ENCODE data around the gene LTB.

The LTB gene

GRCh38 chr6:31575335-31575901, 6.8 kb downstream of the LTB start, which contains the start of gene TNF:
Gene TNF, plus strand, starts transcription at chr6:31575565. Its CDS starts 177 bp downstream, at chr6:31575742.
- DNase-seq = peak; percentile 90 to 93

- DNase-seq = peak in 1 of 2 donors; percentile 34
Measured at GRCh38 chr6:31574106-31575061, 7.8 kb downstream of the LTB start.

GRCh38 chr6:31573239-31574105, 8.8 kb downstream of the LTB start:
- no peak for DNase-seq

GRCh38 chr6:31572041-31572911, 9.9 kb downstream of the LTB start, which contains the start of gene LTA:
Gene LTA, plus strand, starts transcription at chr6:31572289. Its CDS starts 454 bp downstream, at chr6:31572743.
- peak; percentile 79 to 82 for DNase-seq

GRCh38 chr6:31569861-31570536, 12.2 kb downstream of the LTB start:
- DNase-seq = no peak

GRCh38 chr6:31568537-31568961, 13.7 kb downstream of the LTB start:
- DNase-seq = peak; percentile 81 to 89

GRCh38 chr6:31567531-31568370, 14.5 kb downstream of the LTB start:
- peak; percentile 46 to 58 for DNase-seq

GRCh38 chr6:31560697-31561058, 21.5 kb downstream of the LTB start:
- DNase-seq = no peak

- DNase-seq = peak; percentile 64 to 77
Measured at GRCh38 chr6:31559958-31560696, 22.1 kb downstream of the LTB start.

GRCh38 chr6:31559606-31559957, 22.6 kb downstream of the LTB start:
- DNase-seq = no peak

GRCh38 chr6:31558631-31559500, 23.4 kb downstream of the LTB start:
- peak; percentile 73 to 81 for DNase-seq

GRCh38 chr6:31558318-31558625, 24.0 kb downstream of the LTB start:
- DNase-seq = no peak

GRCh38 chr6:31557443-31558317, 24.5 kb downstream of the LTB start:
- DNase-seq = no peak

- DNase-seq = no peak
Measured at GRCh38 chr6:31556307-31556706, 25.9 kb downstream of the LTB start.

- DNase-seq = peak; percentile 80
Measured at GRCh38 chr6:31551371-31551770, 30.9 kb downstream of the LTB start.

- DNase-seq = no peak
Measured at GRCh38 chr6:31548544-31548873, 33.7 kb downstream of the LTB start.

GRCh38 chr6:31547727-31548543, 34.3 kb downstream of the LTB start:
- DNase-seq = no peak
